Measurements from ENCODE around the gene VNN1.
A peak's percentile ranks its signal among the peaks of the same experiment; 100 is the strongest.

VNN1 gene

GRCh38 chr6:132746048-132746447 is 32.2 kb upstream of the VNN1 start (continued):
- TF ChIP-seq CREB5 (CRISPR knock-in tag; IDR thresholded peaks at IDR 0.05; ENCODE audit: low read depth), result no peak

- no peak for ATAC-seq
- TF ChIP-seq ZNF70 (CRISPR knock-in tag; IDR thresholded peaks at IDR 0.05) (no peak), PPARA (CRISPR knock-in tag; IDR thresholded peaks at IDR 0.05; ENCODE audit: borderline replicate concordance) (no peak), CREB5 (CRISPR knock-in tag; IDR thresholded peaks at IDR 0.05; ENCODE audit: low read depth) (no peak), PATZ1 (CRISPR knock-in tag; IDR thresholded peaks at IDR 0.05; ENCODE audit: borderline replicate concordance) (no peak), ZC3H10 (CRISPR knock-in tag; IDR thresholded peaks at IDR 0.05) (no peak)
Measured at GRCh38 chr6:132742495-132742894, 28.6 kb upstream of the VNN1 start.

- TF ChIP-seq PPARA (CRISPR knock-in tag; IDR thresholded peaks at IDR 0.05; ENCODE audit: borderline replicate concordance) (no peak), TOX (CRISPR knock-in tag; IDR thresholded peaks at IDR 0.05; ENCODE audit: borderline replicate concordance) (no peak), RARB (CRISPR knock-in tag; IDR thresholded peaks at IDR 0.05) (no peak)
- ATAC-seq, result no peak
Measured at GRCh38 chr6:132741281-132741680, 27.4 kb upstream of the VNN1 start.

- TF ChIP-seq TOX (CRISPR knock-in tag; IDR thresholded peaks at IDR 0.05; ENCODE audit: borderline replicate concordance) (no peak), ARNTL (CRISPR knock-in tag; IDR thresholded peaks at IDR 0.05; ENCODE audit: borderline replicate concordance, low read depth) (no peak), GLIS3 (CRISPR knock-in tag; IDR thresholded peaks at IDR 0.05) (no peak), ZFP30 (CRISPR knock-in tag; IDR thresholded peaks at IDR 0.05) (no peak), PPARA (CRISPR knock-in tag; IDR thresholded peaks at IDR 0.05; ENCODE audit: borderline replicate concordance) (no peak), RARB (CRISPR knock-in tag; IDR thresholded peaks at IDR 0.05) (no peak), CSDC2 (CRISPR knock-in tag; IDR thresholded peaks at IDR 0.05) (no peak)
- ATAC-seq, result no peak
Measured at GRCh38 chr6:132736239-132736638, 22.4 kb upstream of the VNN1 start.

- ATAC-seq, result peak; percentile 26; the same call in 1 of the 3 replicates
- TF ChIP-seq CSRNP3 (CRISPR knock-in tag; IDR thresholded peaks at IDR 0.05) (no peak), ISL1 (CRISPR knock-in tag; IDR thresholded peaks at IDR 0.05) (no peak), ZC3H10 (CRISPR knock-in tag; IDR thresholded peaks at IDR 0.05) (no peak), ZFP3 (CRISPR knock-in tag; IDR thresholded peaks at IDR 0.05) (no peak), GLIS3 (CRISPR knock-in tag; IDR thresholded peaks at IDR 0.05) (no peak), ESRRG (CRISPR knock-in tag; IDR thresholded peaks at IDR 0.05) (no peak), ZNF8 (CRISPR knock-in tag; IDR thresholded peaks at IDR 0.05) (no peak), ZFP30 (CRISPR knock-in tag; IDR thresholded peaks at IDR 0.05) (no peak), ZNF70 (CRISPR knock-in tag; IDR thresholded peaks at IDR 0.05) (no peak), TSHZ2 (CRISPR knock-in tag; IDR thresholded peaks at IDR 0.05) (no peak), ARNTL (CRISPR knock-in tag; IDR thresholded peaks at IDR 0.05; ENCODE audit: borderline replicate concordance, low read depth) (no peak), PPARA (CRISPR knock-in tag; IDR thresholded peaks at IDR 0.05; ENCODE audit: borderline replicate concordance) (no peak), PATZ1 (CRISPR knock-in tag; IDR thresholded peaks at IDR 0.05; ENCODE audit: borderline replicate concordance) (no peak), CSDC2 (CRISPR knock-in tag; IDR thresholded peaks at IDR 0.05) (no peak), POU6F1 (CRISPR knock-in tag; IDR thresholded peaks at IDR 0.05; ENCODE audit: borderline replicate concordance, low read depth) (no peak), BACH2 (CRISPR knock-in tag; IDR thresholded peaks at IDR 0.05; ENCODE audit: borderline replicate concordance) (no peak), ZNF565 (CRISPR knock-in tag; conservative IDR thresholded peaks at IDR 0.05; ENCODE audit: low read depth) (no peak), OSR1 (CRISPR knock-in tag; IDR thresholded peaks at IDR 0.05) (no peak), RARB (CRISPR knock-in tag; IDR thresholded peaks at IDR 0.05) (no peak)
Measured at GRCh38 chr6:132734694-132735236, 20.9 kb upstream of the VNN1 start.

All from SK-N-SH treated with all-trans-retinoic acid at 6 μM for 48 hours (cell line).